ENCODE results near the gene EVL. TPM values are rescaled to one million over a fixed set of nuclear protein-coding genes. Genes with fewer than 3 reads are reported as not detected.

Gene EVL
- total RNA-seq, 2 donors from 2014 or later: 41.5 to 42.0 TPM

GRCh38 chr14:100135784-100136183, 70.6 kb downstream of the EVL start:
- Histone ChIP-seq H3K27me3 (no peaks in the 10 kb centered on the region), H3K27ac (no peak overlapping the region), H3K9me3 (no peaks in the 10 kb centered on the region), H3K4me3 (no peak overlapping the region), H3K36me3 (peaks cover 16% of the 10 kb centered on the region), H3K4me1 (no peaks in the 10 kb centered on the region)
- DNase-seq (ENCODE audit: low spot score): no peak
- TF ChIP-seq, protein P1, sequence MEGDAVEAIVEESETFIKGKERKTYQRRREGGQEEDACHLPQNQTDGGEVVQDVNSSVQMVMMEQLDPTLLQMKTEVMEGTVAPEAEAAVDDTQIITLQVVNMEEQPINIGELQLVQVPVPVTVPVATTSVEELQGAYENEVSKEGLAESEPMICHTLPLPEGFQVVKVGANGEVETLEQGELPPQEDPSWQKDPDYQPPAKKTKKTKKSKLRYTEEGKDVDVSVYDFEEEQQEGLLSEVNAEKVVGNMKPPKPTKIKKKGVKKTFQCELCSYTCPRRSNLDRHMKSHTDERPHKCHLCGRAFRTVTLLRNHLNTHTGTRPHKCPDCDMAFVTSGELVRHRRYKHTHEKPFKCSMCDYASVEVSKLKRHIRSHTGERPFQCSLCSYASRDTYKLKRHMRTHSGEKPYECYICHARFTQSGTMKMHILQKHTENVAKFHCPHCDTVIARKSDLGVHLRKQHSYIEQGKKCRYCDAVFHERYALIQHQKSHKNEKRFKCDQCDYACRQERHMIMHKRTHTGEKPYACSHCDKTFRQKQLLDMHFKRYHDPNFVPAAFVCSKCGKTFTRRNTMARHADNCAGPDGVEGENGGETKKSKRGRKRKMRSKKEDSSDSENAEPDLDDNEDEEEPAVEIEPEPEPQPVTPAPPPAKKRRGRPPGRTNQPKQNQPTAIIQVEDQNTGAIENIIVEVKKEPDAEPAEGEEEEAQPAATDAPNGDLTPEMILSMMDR (IDR thresholded peaks at IDR 0.05): no peak

DNA sequence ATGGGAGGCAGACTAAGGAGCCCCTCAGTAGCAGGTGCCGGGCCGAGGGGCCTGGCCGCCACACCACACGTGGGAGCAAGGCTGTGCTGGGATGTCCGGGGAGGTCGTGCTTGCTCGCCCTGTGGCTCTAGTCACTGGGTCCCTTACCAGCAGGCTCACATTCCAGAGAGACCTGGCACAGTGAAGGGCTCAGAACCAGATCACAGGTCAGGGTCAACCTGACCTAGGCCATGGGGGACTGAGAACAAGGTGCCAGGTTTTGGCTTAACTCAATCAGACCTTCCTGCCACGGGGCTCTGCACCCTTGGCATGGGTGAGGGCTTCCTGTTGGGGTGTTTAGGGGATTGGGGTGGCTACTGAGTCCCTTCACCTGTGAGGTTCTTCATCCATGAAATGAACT, 72.0 kb downstream of the EVL start:
- H3K27me3 ChIP-seq: no peaks in the 10 kb centered on the region
- TF ChIP-seq, protein P1 (IDR thresholded peaks at IDR 0.05): no peak
- no peak overlapping the region for H3K4me3 ChIP-seq
- H3K36me3 ChIP-seq: peaks cover 16% of the 10 kb centered on the region
- no peak for DNase-seq (ENCODE audit: low spot score)
- peaks cover 0 to 14% of the 10 kb centered on the region in 2 donors for H3K4me1 ChIP-seq
- H3K27ac ChIP-seq: no peak overlapping the region
- no peaks in the 10 kb centered on the region for H3K9me3 ChIP-seq

DNA sequence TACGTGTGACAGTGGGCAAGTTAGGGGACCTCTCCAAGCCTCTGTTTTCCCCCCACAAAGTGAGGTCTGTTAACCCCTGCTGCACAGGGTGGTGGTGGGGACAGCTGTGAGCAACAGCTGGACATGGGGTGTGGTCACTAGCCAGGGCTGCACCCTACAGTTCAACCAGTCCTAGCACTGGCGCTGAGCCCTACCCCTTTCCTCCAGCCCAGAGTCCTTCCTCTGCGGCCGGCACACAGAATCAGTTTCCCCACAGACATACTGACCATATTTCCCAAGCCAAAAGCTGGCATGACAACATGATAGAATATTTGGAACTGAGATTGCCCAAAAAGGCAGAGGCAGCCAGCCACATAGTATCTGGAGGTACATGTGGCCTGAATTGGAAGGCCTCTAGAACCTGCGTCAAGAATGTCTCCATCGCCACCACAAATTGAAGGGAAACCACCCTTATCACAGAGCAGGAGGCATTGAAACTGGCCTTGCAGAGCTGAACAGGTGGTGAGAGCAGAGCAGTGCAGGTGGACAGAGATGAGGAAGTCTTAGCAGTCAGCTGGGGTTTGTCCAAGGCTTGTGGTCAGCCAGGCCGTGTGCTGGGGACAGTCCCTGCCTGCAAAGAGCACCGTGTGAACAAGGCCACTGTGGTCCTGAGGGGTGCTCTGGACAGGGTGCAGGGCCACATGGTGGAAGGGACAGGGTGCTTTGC, 73.0 kb downstream of the EVL start:
- TF ChIP-seq, protein P1 (IDR thresholded peaks at IDR 0.05): no peak
- no peak overlapping the region for H3K27ac ChIP-seq
- peaks cover 0 to 24% of the 10 kb centered on the region in 2 donors for H3K4me1 ChIP-seq
- no peak overlapping the region for H3K4me3 ChIP-seq
- H3K36me3 ChIP-seq: peaks cover 10% of the 10 kb centered on the region
- DNase-seq (ENCODE audit: low spot score): no peak
- no peaks in the 10 kb centered on the region for H3K27me3 ChIP-seq
- H3K9me3 ChIP-seq: no peaks in the 10 kb centered on the region

- TF ChIP-seq, protein P1 (IDR thresholded peaks at IDR 0.05): no peak
- Histone ChIP-seq H3K4me1 (peaks cover 0 to 25% of the 10 kb centered on the region in 2 donors), H3K36me3 (peaks cover 3% of the 10 kb centered on the region), H3K4me3 (no peak overlapping the region), H3K27me3 (no peaks in the 10 kb centered on the region), H3K9me3 (no peaks in the 10 kb centered on the region), H3K27ac (no peak overlapping the region)
- no peak for DNase-seq (ENCODE audit: low spot score)
Observed at GRCh38 chr14:100138955-100139354, 73.7 kb downstream of the EVL start.

GRCh38 chr14:100140452-100141078, 75.3 kb downstream of the EVL start:
- H3K4me1 ChIP-seq: peaks cover 0 to 29% of the 10 kb centered on the region in 2 donors
- no peak overlapping the region for H3K4me3 ChIP-seq
- no peak for DNase-seq (ENCODE audit: low spot score)
- TF ChIP-seq, protein P1 (IDR thresholded peaks at IDR 0.05): peak in 1 of 2 donors; percentile 41
- H3K27me3 ChIP-seq: no peaks in the 10 kb centered on the region
- no peaks in the 10 kb centered on the region for H3K9me3 ChIP-seq
- no peak overlapping the region for H3K27ac ChIP-seq
- no peaks in the 10 kb centered on the region for H3K36me3 ChIP-seq

All from right atrium auricular region (tissue), 2 donors.